OCI-LY1 (cell line): Measurements from ENCODE around the gene CPLANE2.

ENCODE experiments used
- CTCF ChIP-seq: fragments of 200-600 bp; sonication (generic), shearing (Covaris generic); IDR thresholded peaks from 2 replicates; pipeline ENCODE4 v1.5.1; 2017; ENCODE audit warnings: mild to moderate bottlenecking, antibody characterized with exemption, low read length, moderate library complexity, mixed read lengths
- EZH2 ChIP-seq: fragments of 200-600 bp; sonication (generic), shearing (Covaris generic); IDR thresholded peaks from 2 replicates; pipeline ENCODE4 v1.8.0; 2017; ENCODE audit warnings: borderline replicate concordance, mixed run types, mild to moderate bottlenecking, antibody characterized with exemption, low read length, moderate library complexity, mixed read lengths

DNA sequence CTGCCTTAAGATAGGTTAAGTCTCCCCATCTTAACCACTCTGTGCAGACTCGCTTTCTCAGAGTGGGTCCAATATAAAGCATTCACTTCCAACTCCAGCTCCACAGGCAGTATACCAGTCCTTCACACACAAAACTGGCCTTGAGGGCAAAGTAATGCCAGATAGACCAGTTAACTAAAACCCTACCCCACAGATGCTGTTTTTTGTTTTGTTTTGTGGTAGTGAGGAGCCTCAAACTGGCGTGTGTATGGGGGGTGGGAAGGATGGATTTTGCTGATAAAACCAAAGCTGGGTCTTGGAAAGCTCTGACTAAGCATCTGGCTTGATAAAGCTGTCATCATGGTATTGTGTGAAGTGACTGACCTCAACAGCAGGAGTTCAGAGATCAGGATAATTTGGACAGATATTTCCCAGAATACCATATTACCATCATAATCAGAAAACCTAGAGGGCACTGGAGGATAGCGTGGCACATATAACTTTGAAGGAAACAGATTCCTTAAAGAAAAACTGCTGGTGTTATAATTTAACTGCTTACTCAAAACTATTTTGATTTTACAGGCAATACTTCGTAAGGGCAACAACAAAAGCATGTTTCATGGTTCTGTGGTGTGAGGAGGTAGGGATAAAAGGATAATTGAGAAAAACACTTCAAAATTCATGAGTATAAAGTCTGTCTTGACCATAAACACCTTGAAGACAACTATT lies 29.6 kb upstream of the CPLANE2 start:
- TF ChIP-seq CTCF (no peak), EZH2 (no peak)
